GM12801 (cell line): ENCODE data around the gene MCM5.

ENCODE experiments used
- TF ChIP-seq, protein P1 (sequence below): IDR thresholded peaks from one replicate; pipeline ENCODE4 v1.5.1; 2011; ENCODE audit warnings: control low read depth; ENCODE audit not compliant: insufficient read length; ENCODE audit errors: extremely low read depth

The MCM5 gene

GRCh38 chr22:35439365-35439717 is 39.4 kb downstream of the MCM5 start:
- TF ChIP-seq, protein P1, sequence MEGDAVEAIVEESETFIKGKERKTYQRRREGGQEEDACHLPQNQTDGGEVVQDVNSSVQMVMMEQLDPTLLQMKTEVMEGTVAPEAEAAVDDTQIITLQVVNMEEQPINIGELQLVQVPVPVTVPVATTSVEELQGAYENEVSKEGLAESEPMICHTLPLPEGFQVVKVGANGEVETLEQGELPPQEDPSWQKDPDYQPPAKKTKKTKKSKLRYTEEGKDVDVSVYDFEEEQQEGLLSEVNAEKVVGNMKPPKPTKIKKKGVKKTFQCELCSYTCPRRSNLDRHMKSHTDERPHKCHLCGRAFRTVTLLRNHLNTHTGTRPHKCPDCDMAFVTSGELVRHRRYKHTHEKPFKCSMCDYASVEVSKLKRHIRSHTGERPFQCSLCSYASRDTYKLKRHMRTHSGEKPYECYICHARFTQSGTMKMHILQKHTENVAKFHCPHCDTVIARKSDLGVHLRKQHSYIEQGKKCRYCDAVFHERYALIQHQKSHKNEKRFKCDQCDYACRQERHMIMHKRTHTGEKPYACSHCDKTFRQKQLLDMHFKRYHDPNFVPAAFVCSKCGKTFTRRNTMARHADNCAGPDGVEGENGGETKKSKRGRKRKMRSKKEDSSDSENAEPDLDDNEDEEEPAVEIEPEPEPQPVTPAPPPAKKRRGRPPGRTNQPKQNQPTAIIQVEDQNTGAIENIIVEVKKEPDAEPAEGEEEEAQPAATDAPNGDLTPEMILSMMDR, result no peak

DNA sequence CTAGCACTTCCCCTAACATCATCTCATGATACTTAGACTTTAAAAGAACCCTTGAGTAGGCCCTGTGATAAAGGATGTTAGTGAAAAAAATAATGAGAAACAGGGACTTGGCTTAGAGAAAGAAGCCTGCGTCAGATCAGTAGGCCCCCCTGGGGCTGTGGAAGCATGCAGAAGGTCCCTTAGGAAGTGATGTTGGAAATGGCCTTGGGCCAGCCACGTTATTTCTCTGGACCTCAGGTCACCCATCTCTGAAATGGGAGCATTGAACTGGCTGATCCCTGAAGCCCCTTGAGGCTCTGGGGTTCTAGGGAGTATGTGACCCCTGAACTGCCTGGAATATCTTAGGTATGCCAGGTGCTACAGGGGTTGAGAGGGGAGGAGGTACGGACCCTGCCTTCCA is 40.2 kb downstream of the MCM5 start:
- TF ChIP-seq, protein P1, result no peak

DNA sequence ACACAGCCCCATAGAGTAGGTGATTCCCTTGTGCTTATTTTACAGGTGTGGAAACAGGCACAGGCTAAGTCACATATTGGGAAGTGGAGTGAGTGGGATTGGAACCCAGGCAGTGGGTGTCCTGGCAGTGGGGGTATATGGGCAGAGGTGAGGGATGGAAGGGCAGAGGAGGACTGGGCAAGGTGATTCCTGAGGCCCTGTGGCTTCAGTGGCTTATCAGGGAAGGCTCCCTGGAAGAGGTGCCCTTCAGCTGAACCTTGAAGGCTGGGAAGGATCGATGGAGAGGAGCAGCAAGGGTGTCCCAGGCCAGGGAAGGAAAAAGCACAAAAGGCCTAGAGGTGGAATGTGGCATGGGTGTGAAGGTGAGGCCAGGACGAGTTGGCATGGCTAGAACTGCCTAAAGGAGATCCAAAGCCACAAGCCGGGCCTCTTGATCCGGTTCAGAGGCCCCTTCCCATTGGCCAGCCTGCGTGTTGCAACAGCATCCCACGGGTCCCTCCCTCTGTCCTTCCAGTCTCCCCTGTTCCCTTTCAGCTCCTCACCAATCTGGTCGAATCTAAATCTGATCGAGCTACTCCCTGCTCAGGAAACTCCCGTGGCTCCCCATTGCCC is 41.7 kb downstream of the MCM5 start:
- TF ChIP-seq, protein P1, result no peak

- TF ChIP-seq, protein P1, result no peak
Observed at GRCh38 chr22:35442471-35442870, 42.5 kb downstream of the MCM5 start.

GRCh38 chr22:35443338-35443737 is 43.4 kb downstream of the MCM5 start:
- TF ChIP-seq, protein P1, result no peak

DNA sequence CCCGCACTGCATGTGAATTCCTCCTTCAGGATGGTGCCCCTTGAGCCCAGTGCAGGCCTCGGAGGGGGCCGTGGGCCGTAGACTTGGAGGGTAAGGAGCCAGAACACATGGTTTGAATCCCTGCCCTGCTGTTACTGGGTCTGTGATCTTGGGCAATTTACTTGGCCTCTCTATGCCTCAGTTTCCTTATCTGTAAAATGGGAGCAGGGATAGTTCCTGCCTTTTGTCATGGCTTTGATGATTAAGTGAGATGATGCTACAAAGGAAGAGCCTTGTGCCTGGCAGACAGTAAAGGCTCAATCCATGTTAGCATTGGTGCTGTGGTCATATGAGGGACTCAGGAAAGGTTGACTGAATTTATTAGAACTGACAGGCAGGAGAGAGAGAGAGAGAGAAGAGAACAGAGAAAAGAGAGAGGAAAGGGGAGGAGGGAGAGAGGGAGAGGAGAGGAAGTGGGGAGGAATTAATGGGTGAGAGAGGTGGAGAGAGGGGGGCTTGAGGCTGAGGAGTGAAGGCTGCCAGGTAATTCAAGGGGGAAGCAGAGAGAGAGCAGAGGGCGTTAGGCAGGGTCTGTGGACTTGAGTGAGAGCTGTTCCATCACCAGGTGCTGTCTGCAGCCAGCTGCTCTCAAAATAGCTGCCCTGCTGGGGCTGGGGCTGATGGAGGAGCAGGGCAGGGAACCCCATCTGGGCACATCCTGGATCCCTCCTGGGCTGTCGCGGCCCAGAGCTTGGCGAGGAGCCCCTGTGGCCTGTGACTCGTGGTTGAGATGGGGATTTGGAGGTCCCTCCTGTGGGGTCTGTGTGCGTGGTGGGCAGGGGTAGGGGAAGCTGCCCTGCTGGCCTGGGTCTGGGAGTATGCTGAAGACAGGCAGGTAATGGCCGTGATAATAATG is 44.1 kb downstream of the MCM5 start:
- TF ChIP-seq, protein P1, result no peak

- TF ChIP-seq, protein P1, result no peak
Observed at GRCh38 chr22:35444685-35445399, 44.9 kb downstream of the MCM5 start.
